ENCODE results near the gene CD247.

The CD247 gene

GRCh38 chr1:167434306-167434705, 84.0 kb downstream of the CD247 start:
- DNase-seq: no peak

GRCh38 chr1:167433884-167434283, 84.4 kb downstream of the CD247 start:
- no peak for DNase-seq

- DNase-seq: no peak
Measured at GRCh38 chr1:167432780-167433179, 85.5 kb downstream of the CD247 start.

DNA sequence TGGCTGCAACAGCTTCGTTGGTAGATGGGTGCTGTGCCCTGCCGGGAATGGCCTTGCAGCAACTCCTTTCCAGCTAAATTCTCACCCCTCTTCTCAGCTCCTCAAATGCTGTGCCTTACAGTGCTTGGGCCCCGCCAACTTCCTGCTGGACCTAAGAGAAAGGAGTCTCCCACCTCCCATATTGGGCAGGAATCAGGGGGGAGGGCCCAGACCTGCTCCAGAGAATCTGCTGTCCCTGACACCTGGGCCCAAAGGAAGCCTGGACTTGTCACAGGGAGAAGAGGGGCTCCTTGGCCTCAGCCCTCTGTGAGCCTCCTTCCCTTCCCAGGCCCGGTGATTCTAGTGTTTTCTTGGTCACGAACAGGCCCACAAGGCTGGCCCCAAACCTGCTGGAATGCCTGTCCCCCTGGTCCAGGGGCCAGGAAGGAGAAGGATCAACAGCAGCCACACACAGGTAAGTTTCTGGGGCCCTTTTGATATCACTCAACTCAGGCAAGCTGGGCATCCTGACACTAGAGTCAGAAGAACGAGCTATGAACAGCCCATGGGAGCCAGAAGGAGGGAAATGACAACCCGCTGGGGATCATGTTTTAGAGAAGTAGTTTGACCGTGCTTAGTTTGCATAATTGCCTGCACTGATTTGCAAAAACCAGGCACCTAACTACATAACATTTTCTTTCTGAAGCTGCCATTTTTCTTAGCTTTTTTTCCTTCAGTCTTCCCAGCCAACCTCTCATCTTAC, 86.2 kb downstream of the CD247 start:
- no peak for DNase-seq

GRCh38 chr1:167431261-167431908, 86.9 kb downstream of the CD247 start:
- no peak for DNase-seq

- no peak for DNase-seq
Measured at GRCh38 chr1:167430849-167431242, 87.5 kb downstream of the CD247 start.

DNA sequence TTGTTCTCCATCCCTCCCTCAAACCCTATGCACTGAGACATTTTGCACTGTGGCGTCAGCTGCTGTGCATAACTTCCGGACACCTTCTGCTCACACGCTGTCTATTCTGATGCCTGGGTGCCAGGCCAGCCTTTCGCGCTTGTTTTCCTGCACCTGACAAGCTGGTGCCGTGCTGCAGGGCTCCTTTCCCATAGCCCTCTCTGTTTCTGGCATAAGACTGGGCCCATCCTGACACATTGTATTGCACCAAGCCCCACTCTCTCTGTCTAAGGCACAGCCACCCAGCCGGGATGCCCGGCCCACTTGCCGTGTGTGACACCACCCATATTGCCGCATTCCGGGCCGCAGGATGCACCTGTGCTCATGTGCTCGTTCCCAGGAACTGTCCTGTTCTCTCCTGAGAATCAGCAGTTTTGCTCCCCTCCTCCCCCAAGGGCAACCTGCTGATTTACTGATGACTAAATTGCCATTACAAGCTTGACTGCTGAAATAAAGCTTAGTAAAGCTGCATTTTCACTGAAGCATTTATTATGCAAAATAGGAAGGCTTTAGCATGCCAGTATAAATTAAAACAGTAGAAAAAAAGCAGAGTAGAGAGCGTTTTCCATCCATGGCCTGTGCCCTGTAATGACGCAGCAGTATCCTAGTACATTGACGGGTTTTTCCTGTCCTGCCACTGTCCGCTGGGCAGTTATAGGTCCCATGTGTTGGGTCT, 88.0 kb downstream of the CD247 start:
- DNase-seq: no peak

DNA sequence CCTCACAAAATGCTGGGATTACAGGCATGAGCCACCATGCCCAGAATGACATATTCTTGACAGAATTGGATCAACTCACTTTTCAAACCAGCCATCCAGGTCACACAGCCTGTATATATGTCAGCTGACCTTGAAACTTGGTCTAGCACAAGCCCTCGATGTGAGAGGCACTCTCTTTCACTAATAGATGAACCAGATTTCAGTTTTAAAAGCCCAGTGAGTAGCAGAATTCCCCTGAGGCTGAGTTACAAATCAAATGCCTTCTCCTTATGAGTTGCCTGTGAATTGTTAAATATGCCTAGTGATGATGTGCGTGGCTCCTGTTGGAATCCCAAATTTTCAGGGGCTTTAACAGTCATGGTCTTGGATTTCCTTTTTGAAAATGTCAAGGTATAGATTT, 88.7 kb downstream of the CD247 start:
- no peak for DNase-seq

- DNase-seq: no peak
Measured at GRCh38 chr1:167428395-167428794, 89.9 kb downstream of the CD247 start.

DNA sequence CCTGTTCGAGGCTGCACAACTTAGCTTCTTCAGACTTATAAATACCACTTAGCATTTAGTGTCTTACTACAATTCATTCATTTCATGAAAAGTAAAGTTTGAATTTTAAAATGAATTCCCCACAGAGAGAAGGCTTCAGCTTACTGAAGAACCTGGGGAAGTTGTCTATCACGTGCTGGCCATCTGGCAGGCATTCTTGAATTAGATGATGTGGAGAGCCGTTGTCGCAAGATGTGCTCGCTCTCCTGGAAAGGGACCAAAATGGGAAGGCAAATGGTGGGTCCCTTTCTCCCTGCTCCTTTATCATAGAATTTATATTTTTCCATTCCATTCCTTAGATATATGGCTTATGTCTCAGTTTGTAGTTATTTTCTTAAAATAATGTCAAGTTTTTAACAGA, 90.5 kb downstream of the CD247 start:
- no peak for DNase-seq

GRCh38 chr1:167426716-167427115, 91.6 kb downstream of the CD247 start:
- DNase-seq: no peak

- DNase-seq: no peak
Measured at GRCh38 chr1:167425482-167425881, 92.8 kb downstream of the CD247 start.

DNA sequence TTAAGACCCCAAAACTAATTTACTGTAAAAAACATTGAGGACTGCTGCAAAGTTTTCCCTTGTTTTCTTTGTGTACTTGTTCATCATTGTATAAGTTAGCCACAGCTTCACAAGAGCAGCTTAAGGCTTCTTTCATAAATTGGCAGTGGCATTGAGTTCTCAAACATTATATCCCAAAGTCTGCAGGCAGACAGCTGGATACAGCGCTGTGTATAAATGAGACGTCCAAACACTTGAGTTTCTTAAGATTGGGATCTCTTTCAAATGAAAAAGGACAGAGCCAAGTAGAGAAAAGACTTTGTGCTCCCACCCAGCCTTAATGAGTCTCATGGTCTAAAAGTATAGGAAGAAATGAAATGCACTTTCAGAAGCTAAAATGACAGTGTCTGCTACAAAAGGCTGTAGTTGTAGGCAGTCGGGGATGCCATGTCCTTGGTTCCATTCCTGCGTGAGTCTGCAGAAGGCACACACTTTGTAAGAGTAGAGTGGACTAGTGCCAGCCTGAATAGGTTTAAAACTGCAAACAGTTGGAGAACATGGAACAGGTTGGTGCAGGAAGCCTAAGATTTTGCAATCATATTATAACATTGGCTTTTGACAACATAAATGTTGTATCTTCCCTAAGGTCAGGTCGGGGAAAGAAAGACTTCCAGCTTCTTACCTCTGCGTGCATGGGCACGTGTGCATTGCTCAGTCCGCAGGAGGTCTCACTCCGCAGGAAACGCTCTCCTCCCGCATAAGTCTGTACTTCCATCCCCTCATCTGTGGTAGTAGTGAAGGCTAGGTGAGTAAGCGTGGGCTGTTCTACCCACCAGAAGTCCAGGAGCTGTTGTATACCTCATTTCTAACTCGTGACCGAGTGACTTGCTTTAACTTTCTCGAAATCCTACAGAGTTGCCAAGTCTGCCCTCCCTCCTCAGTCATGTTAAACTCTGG, 94.4 kb downstream of the CD247 start:
- DNase-seq: no peak

DNA sequence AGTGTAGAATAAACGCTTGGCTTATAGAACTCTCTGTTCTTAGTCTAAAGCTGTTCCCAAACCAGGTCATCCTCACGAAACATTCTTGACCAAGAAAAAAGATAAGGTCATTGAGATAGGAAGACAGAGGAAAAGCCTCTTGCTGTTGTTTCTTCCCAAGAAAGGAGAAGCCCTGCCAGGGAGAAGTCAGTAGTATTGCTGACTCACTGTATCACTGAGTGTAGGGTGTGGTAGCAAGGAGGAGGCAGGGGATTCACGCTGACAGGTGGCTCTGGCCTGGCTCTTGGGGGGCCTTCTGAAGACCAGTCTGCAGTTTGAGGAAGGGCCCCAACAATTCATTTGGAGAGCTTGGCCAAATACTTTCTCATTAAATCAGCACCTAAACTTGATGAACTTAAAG, 97.8 kb downstream of the CD247 start:
- DNase-seq: no peak

- DNase-seq: no peak
Measured at GRCh38 chr1:167419245-167419644, 99.1 kb downstream of the CD247 start.

- no peak for DNase-seq
Measured at GRCh38 chr1:167418391-167418790, 99.9 kb downstream of the CD247 start.

- DNase-seq: no peak
Measured at GRCh38 chr1:167416506-167416905, 101.8 kb downstream of the CD247 start.

DNA sequence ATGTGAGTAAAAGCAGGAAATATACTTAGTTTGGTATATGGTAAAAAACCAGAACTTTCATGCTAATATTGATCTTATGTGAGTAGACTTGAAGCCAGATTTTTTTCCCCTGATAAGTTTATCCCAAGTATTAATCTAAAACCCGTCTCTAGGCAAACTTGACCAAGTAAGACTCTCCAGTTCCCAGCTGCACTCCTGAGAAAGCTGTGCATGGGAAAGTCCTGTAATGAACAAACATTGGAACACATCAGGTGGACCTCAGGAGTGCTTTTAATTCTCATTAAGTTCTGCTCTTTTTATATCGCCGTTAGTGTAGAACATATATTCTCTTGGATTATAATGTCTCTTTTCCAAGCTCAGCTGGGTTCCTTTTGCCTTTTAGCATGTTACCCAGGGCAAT, 105.0 kb downstream of the CD247 start:
- no peak for DNase-seq

- DNase-seq: no peak
Measured at GRCh38 chr1:167412920-167413319, 105.4 kb downstream of the CD247 start.

GRCh38 chr1:167412072-167412471, 106.3 kb downstream of the CD247 start:
- DNase-seq: no peak

DNA sequence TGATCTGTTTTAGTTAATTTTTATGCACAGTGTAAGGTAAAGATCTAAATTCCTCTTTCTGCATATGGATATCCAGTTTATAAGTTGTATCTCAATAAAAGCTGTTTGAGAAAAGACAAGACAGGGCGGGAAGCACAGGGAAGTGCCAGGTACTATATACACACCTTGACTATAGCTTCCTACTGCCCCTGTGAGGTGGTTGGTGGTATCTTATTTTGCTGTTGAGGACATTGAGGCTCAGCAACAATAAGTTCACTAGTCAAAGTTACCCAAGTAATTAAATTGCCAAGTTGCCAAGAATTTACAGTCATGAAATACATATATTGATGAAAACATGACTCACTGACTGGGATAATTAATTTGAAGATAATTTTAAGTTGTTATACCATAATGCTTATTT, 109.1 kb downstream of the CD247 start:
- DNase-seq: no peak

- no peak for DNase-seq
Measured at GRCh38 chr1:167408355-167408754, 110.0 kb downstream of the CD247 start.

DNA sequence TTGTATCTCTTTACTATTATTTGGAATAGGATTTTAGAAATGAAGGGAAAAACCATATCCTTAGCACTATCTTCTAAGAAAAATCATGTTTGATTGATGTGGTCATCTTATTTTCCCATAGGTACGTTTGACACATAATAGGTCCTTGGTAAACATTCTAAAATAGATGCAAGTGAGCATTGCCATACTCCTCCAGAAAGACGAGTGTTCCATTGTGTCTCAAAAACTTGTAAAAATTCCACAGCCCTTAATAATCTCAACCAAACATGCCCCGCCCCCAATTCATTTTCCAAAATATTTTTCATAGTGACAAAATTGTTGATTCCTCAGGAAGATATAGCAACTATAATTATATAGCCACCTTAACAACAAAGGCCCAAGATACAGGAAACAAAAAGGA, 113.4 kb downstream of the CD247 start:
- no peak for DNase-seq
